Measurements from ENCODE around the gene SCN8A.
A peak's percentile ranks its signal among the peaks of the same experiment; 100 is the strongest.

SCN8A gene

DNA sequence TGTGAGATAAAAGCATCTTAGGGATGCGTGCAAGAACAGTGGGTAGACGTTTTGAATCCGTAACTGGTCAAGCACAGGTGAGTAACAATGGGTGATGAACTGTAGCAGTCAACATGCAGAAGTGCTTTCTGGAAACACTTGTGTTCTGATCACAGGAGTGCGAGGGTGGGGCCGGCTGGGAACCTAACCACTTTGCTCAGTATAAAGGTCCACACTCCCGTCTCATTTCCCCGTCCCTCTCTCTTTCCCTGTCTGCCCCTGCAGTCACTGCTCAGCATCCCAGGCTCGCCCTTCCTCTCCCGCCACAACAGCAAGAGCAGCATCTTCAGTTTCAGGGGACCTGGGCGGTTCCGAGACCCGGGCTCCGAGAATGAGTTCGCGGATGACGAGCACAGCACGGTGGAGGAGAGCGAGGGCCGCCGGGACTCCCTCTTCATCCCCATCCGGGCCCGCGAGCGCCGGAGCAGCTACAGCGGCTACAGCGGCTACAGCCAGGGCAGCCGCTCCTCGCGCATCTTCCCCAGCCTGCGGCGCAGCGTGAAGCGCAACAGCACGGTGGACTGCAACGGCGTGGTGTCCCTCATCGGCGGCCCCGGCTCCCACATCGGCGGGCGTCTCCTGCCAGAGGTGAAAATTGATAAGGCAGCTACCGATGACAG is 130.4 kb downstream of the SCN8A start:
- no peak for DNase-seq (ENCODE audit: low read depth)

DNA sequence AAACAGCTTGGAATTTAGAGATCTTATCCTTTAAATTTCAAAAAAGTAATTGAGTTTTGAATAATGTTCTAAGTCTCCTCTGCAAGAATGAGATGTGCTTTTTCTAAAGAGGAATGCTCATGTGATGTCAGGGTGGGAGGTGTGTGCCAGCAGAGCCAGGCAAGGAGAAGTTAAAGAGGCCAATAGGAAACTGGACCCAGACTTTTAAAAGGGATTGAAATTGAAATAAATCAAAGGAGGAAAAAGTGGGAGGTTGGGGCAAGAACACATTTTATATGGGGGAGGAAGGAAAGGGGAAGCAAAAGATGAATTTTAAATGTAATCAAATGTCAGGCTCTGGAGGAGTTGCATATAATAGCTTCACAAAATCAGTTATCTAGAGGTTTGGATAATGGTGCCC is 131.4 kb downstream of the SCN8A start:
- DNase-seq (ENCODE audit: low read depth) = no peak

DNA sequence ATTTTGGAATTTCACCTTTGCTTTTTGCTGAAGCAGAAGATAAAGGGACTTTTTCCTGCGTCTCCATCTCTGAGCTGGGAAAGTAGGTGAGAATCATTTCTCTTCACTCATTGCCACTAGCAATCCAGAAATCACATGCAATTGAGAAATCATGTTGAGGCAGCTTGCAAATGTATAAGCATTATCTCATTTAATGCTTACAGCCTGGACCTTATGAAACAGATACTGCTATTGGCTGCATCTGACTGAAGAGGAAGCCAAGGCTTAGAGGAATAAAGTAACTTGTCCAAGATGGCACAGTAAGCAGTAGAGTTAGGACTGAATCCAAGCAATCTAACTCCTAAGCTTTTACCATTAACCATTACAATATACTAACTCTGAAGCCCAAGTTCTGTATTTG is 135.1 kb downstream of the SCN8A start:
- DNase-seq (ENCODE audit: low read depth) = no peak

DNA sequence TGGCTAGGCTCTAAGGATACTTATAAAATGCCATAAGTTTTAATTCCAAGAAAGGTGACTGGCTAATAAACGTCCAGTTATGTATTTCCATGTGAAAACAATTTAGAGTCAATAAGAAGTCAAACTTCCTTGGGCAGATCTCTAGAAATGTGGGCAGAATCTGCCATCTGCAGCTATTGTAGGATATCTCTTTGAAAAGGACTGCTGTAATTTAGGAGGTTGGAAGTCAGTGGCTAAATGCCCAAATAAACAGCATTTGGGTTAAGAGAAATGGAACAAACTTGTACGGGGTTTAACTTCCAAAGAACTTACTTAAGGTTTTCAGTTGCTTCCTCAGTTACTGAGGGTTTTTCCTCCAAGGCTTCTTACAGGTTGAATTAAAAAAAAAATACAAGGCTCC is 135.9 kb downstream of the SCN8A start:
- DNase-seq (ENCODE audit: low read depth) = no peak

DNA sequence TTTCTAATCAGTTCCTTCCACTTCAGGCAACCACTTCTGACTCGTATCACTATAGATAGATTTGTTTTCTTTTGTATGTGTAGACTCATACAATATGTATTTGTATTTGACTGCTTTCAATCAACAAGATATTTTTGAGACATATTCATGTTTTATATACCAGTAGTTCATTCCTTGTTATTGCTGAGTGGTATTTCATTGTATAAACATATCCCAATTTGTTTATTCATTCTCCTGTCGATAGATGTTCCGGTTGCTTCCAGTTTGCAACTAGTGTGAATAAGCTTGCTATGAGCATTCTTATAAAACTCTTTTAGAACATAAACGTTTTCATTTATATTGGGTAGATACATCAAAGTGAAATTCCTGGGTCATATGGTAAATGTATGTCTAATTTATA is 138.3 kb downstream of the SCN8A start:
- no peak for DNase-seq (ENCODE audit: low read depth)

DNA sequence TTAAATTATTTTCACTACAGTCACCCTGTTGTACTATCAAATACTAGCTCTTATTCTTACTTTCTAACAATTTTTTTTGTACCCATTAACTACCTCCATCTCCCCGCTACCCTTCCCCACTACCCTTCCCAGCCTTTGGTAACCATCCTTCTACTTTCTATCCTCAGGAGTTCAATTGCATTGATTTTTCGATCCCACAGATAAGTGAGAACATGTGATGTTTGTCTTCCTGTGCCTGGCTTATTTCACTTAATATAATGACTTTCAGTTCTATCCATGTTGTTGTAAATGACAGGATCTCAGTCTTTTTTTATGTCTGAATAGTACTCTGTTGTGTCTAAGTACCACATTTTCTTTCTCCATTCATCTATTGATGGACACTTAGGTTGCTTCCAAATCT is 139.7 kb downstream of the SCN8A start:
- no peak for DNase-seq (ENCODE audit: low read depth)

DNA sequence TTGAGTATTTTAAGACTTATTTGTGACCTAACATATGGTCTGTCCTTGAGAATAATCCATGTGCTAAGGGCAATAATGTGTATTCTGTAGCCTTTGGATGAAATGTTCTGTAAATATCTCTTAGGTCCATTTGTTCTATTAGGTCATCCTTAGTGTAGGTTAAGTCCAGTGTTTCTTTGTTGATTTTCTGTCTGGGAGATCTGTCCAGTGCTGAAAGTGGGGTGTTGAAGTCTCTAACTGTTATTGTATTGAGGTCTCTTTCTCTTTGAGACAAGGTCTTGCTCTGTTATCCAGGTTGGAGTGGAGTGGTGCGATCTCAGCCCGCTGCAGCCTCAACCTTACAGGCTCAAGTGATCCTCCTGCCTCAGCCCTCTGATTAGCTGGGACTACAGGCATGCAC is 149.5 kb downstream of the SCN8A start:
- DNase-seq (ENCODE audit: low read depth) = no peak

DNA sequence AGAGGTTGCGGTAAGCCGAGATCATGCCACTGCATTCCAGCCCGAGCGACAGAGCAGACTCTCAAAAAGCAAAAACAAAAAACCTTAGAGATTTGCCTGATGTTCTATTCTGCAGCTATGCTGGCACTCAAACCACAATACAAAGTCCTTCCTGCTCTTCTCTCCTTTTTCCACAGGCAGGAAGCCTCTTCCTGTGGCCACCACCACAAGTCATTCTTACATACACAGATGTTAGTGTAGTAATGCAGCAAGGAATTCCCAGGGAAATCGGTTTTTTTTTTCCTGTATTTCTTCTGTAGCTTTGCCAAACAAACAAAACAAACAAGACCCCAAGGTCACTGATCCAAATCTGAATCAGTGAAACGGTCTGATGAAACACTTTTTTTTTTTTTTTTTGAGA is 153.2 kb downstream of the SCN8A start:
- peak; percentile 23 for DNase-seq (ENCODE audit: low read depth)

DNA sequence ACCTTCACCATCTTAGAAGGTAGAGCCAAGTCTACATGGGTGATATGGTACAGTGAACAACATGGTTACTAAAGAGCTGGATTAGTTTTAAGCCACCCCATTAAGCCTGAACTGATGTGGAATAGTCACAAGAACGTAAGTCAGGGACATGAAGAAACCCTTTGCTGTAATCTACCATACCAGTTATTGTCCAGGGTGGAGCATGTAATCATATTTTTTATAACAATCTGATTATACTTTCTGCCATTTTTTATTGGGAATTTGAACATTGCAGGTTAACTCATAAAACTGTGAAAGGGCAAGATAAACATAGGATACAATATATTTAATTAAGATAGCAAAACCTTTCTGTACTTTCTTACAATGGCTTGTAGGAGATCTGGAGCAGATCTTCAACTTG is 153.9 kb downstream of the SCN8A start:
- no peak for DNase-seq (ENCODE audit: low read depth)

DNA sequence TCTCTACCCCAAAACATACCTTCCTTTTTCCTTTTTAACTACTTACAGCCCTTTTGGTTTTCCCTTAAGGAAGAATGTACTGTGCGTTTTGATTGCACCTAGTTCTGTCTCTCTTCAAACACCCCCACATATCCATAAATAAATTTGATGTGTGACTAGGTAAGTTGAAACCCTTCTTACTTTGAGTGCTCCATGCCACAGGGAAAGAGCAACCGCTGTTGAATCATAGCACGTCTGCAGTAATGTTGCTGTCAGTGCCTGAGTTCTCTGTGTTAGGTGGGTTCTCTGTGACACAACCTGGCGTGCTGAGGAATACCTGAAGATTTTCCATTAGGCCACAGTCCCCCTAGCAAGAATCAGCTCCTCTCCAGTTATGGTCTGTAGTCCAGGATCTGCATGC is 155.4 kb downstream of the SCN8A start:
- no peak for DNase-seq (ENCODE audit: low read depth)

DNA sequence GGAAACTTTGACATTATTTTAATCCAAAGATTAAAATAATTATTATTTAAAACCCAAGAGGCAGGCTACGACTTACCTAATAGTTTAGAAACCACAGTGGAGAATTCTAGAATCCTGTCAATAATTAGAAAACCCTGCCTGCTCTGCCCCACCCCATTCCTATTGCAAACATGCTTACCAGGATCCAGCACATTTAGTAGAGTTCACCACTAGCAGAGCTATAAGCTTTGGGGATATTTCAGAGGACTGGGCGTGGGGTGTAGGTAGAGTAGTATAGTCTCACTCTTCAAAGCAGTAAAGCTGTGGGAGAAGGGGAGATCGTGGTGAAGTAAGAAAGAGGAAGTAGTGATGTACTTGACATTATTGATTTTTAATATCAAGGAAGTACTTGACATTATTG is 157.2 kb downstream of the SCN8A start:
- no peak for DNase-seq (ENCODE audit: low read depth)

DNA sequence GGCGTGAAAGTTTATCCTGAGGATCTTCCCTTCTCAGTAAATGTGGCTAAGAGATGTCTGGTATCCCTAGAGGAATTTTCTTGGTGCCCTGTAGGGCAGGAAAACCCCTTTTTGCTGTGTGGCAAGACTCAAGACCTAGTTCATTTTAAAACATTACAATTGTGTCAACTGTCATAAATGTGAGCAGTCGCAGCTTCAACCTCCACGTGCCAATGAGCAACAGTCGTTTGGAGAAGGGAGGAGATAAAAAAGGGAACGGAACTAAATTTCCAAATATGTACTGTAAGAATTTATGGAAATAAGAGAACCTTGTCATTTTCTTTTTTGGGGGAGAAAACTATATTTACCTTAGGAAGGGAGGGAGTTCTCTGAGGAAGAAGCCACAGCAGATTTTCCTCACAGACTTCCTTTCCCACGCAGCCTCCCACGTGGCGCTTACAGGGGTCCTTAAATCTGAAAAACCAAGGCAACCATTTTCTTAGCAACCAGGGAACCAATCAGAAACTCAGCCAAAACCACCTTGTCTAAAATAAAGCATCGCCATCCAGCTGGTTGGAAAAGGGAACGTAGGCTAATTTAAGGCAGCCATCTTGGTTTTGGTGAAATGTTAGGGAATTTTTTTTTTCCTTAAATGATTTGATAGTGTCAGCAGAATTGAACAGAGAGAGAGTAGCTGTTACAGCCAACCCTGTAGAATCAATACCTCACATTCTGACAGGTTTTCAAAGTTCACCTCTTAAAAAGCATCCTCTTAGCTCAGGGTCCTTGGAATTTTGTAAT is 158.4 kb downstream of the SCN8A start:
- no peak for DNase-seq (ENCODE audit: low read depth)

DNA sequence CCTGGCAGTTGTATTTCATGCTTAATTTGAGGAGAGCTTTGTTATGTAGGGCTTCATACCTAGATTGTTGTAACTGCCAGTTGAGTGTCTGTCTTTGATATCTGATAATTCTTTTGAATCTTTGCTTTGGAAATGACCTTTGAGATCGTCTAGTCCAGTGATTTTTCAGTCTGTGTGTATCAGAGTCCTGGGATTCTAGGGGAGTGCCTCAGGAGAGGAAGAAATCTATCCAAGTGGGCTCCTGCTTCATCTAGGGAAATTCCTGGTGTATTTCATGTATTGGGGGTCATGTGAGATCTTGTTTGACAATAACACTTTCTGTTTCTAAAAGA is 158.9 kb downstream of the SCN8A start:
- no peak for DNase-seq (ENCODE audit: low read depth)

DNA sequence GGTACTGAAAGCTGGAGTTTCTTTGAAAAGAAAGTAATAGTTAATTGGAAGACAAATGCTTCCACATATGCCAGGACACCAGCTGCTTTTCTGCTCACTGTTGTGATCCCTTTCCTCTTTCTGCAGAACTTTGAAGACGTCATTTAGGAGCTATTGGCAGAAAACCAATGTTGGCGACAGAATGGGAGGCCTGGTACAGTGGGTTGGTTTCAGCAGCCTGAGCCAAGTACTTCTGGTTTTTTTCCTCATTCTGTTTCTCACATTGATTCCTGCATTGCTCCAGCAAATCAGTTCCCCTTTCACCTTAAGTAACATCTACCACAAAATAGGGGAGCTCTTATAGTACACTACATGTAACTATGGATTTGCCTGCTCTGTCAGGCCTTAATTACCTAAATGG is 160.6 kb downstream of the SCN8A start:
- no peak for DNase-seq (ENCODE audit: low read depth)

DNA sequence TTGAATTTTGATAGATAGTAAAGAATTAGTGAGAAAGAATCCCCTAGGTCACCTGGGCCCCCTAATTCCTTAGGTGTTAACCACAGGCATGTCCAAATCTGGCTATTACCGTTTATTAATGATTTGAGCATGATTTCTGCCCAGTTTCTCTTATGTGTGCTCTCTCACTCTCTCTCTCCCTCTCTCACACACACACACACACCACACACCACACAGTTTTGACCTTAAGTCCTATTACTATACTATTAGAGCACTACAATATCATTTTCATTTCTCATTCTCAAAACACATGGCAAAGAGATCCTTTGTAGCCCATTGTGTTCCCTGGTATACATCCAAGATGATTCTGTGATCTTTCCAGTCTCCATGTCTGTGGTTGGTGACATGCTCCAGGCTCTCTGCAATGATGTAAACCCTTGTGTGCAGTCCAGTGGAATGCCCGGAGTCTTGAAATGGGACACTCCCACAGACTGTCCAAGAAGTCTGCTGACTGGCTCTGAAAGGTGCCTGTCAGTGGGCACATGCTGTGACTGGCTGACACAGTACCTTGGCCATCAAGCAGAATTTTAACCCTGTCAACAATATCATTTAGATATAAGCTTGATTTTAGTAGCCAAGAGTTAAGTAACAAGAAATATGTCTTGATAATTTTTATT is 161.3 kb downstream of the SCN8A start:
- DNase-seq (ENCODE audit: low read depth) = peak; percentile 71

DNA sequence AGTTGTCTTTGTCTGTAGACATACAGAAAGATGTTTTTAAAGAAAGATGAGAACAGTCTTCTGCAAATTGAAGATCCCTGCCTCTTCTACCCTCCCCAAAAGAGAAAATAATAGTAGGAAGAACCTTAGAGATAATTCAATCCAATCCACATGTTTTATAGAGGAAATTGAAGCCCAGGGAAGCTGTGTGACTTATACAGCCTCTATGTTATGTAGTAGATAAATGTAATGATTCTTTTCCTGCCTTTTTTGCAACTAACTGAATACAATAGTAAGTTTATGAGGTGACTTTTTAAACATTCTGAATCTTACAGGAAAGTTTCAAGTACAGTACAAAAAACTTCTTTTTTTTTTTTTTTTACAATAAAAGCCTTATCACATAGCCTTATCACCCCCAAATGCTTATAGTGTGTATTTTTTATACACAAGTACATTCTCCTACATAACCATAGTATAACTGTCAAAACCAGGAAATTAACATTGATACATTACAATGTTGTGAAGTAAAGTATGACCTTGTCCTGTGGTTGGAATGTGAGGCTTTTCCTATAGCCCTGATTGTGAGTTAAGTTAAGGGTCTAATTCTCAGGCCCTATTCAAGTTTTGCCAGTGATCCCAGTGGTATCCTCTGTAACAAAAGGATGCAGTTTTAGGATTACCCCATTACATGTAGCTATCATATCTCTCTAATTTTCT is 163.1 kb downstream of the SCN8A start:
- DNase-seq (ENCODE audit: low read depth) = no peak

DNA sequence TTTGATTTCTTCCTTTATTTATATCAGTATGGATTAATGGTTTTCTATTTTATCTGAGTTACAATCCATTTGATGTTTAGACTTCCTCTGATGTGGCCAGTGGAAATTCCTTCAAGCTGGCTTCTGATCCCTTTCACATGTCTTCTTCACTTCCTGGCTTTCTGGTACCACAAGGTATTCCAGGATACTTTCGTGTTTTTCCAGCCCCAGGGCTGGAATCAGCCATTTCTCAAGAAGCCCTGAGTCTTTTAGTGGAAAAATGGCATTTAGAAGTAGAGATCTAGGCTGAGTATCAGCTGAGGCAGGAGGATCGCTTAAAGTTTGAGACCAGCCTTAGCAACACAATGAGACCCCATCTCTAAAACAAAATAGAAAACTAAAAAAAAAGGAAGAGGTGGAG is 164.2 kb downstream of the SCN8A start:
- DNase-seq (ENCODE audit: low read depth) = no peak

DNA sequence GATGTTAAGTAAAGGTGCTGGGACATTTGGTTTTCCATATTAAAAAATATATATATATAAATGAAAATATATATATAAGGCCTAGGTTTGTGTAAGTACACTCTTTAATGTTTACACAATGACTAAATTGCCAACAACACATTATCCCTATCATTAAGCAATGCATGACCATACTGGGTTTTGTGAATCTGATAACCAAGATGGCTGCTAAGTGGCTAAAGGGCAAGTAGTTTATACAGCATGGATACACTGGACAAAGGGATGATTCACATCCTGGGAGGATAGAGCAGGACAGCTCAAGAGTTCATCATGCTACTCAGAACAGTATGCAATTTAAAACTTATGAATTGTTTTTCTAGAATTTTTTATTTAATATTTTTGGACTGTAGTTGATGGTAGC is 168.1 kb downstream of the SCN8A start:
- DNase-seq (ENCODE audit: low read depth) = no peak

DNA sequence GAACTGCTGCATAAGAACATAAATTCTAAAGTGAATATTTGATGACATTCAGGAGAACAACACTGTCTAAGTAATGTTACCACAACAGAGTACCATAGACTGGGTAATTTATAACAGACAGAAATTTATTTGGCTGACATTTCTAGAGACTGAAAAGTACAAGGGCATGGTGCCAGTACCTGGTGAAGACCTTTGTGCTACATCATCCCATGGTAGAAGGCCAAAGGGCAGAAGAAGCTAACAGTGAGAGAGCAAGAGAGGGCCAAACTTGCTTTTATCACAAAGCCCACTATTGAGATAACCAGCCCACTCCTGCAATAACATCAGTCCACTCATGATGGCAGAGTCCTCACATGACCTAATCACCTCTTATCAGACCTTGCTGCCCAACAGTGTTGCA is 168.7 kb downstream of the SCN8A start:
- DNase-seq (ENCODE audit: low read depth) = no peak

DNA sequence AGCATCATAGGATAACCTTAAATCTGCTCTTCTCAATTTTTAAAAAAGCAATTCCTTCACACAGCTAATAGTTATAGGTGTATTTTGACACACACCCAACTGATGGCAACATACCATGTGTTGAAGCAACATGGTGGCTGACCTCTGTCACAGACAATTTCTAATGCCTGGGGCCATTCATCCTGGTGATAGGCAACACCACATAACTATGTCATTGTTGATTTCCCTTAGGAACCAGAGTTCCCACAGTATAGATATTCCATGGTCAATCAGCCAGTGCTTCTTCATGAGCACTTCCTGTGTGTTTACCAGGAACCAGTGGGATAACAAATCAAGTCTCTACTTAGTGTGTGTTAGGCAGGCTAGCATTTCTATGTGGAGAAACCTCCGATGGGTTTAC is 169.2 kb downstream of the SCN8A start:
- DNase-seq (ENCODE audit: low read depth) = no peak

DNA sequence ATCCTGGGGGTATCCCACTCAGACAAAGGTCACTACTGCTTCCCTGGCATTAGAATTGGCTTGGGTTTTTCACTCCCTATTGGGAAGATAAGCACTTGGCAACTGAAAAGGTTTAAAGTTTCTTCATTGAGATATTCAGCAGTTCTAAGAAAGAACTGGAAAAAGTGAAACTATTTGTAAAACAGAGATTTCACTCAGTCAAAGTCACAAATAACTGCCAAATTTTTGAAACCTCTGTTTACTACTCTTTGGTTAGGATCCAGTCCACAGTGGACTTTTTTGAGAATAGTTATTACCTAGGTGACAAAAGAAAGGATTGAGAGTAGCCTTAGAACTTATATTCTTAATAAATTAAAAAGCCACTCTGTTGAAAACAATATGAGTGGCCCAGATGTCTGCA is 172.7 kb downstream of the SCN8A start:
- DNase-seq (ENCODE audit: low read depth) = no peak

DNA sequence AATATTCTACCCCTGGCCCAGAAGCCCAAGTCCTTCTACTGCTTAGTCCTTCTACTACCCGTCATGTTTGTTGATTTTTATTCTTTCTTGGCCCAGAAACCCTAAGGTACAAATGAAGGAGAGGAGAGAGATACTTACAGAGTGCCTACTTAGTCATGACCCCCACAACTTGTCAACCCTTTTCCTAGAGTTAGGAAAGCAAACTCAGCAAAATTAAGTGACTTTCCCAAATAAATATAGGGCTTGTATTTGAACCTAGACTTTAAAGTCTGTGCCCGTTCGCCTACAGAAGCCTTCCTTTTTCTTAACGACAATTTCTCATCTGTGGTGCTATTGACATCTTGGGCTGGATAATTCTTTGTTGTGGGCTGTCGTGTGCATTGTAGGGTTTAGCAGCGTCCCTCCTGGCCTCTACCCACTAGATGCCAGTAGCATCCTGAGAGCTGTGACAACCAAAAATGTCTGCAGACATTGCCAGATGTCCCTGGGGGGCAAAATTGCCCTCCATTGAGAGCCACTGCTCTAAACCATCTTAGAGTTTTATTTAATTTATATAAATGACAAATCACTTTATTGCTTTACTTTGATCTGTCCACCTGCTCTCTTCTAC is 175.1 kb downstream of the SCN8A start:
- DNase-seq (ENCODE audit: low read depth) = no peak

DNA sequence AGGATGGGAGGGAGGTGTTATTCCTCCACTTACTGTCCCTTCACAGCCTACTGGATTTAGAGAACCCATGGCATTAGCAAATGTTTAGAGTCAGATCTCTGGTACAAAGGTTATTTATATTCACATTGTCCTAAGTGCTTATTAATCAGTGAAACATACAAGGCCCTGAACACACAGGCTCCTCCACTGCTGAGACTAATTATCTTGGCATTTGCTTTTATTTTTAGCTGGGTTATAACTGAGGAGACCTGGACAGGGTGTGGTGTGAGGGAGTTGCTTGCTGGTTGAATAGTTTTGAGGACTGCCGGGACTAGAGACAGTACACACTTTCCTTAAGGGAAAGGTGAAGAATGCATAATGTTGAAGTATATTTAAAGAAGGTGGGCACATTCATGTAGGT is 180.0 kb downstream of the SCN8A start:
- no peak for DNase-seq (ENCODE audit: low read depth)
